Measurements from ENCODE around the gene ADGRA1. TPM values are rescaled to one million over a fixed set of nuclear protein-coding genes. Genes with fewer than 3 reads are reported as not detected.

ADGRA1 gene
- total and polyA plus RNA-seq, 10 of the 15 experiments (the other 5 are each of a cell fraction or from before 2014, with no cell fraction given), result not detected

DNA sequence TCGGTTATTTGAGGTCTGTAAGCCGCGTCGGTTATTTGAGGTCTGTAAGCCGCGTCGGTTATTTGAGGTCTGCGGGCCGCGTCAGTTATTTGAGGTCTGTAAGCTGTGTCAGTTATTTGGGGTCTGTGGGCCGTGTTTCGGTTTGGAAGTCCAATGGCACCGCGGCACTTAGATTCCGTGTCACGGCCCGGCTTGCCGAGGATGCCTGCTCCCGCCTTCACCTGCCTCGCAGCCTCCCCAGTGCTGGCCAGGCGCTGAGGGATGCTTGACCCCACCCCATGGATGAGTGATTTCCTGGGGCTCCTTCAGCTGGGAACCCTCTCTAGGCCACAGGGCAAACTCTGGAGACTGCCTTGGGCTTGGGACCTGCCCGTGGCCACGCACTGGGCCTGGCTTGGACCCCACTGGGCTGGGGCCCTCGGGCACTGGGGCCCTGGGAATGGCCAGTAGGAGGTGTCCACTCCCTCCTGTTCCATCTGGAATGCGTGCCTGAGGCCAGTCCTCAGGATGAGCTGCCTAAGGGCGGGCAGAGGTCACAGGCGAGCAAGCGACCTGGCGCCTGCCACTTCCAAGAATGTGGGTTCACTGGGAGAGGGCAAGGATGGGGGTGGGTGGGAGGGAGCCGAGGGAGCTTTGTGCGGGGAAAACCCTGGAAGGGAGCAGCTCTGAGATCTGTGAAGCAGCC is 25.6 kb downstream of the ADGRA1 start:
- FAIRE-seq, result no peak
- TF ChIP-seq ASH2L (IDR thresholded peaks at IDR 0.05; ENCODE audit: borderline replicate concordance, low read depth) (no peak), RB1 (IDR thresholded peaks at IDR 0.05; ENCODE audit: borderline replicate concordance) (no peak), CEBPZ (IDR thresholded peaks at IDR 0.05; ENCODE audit: low read depth, low read length) (no peak), MYB (IDR thresholded peaks at IDR 0.05; ENCODE audit: borderline replicate concordance, low read depth, low read length) (no peak), NFYA (IDR thresholded peaks at IDR 0.05; ENCODE audit: borderline replicate concordance, low read depth, low read length) (no peak), CEBPB (IDR thresholded peaks at IDR 0.05; ENCODE audit: borderline replicate concordance in 1 of 2, low read depth in 2 of 2, low read length in 2 of 2) (no peak), ZNF217 (IDR thresholded peaks at IDR 0.05) (no peak), SMARCA5 (IDR thresholded peaks at IDR 0.05) (no peak), WRNIP1 (IDR thresholded peaks at IDR 0.05; ENCODE audit: borderline replicate concordance, low read depth, low read length) (no peak), USF1 (IDR thresholded peaks at IDR 0.05; ENCODE audit: borderline replicate concordance, extremely low read length, insufficient read depth, low read depth, low read length) (no peak), SUZ12 (IDR thresholded peaks at IDR 0.05; ENCODE audit: unreplicated experiment) (no peak), RAD21 (IDR thresholded peaks at IDR 0.05; ENCODE audit: insufficient read depth, low read depth, low read length) (no peak), IKZF2 (IDR thresholded peaks at IDR 0.05) (no peak), PAX5 (IDR thresholded peaks at IDR 0.05; ENCODE audit: borderline replicate concordance, low read depth, low read length) (no peak), SMAD5 (IDR thresholded peaks at IDR 0.05; ENCODE audit: low read depth) (no peak), BHLHE40 (IDR thresholded peaks at IDR 0.05; ENCODE audit: borderline replicate concordance in 1 of 2, low read depth in 2 of 2, low read length in 1 of 2) (no peak), NFXL1 (IDR thresholded peaks at IDR 0.05; ENCODE audit: borderline replicate concordance) (no peak)
- TF ChIP-seq, protein P1, sequence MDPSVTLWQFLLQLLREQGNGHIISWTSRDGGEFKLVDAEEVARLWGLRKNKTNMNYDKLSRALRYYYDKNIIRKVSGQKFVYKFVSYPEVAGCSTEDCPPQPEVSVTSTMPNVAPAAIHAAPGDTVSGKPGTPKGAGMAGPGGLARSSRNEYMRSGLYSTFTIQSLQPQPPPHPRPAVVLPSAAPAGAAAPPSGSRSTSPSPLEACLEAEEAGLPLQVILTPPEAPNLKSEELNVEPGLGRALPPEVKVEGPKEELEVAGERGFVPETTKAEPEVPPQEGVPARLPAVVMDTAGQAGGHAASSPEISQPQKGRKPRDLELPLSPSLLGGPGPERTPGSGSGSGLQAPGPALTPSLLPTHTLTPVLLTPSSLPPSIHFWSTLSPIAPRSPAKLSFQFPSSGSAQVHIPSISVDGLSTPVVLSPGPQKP (IDR thresholded peaks at IDR 0.05; ENCODE audit: low read depth, low read length), result no peak

More for the DNA sequence above, 25.6 kb downstream of the ADGRA1 start:
- Histone ChIP-seq H3K4me2 (ENCODE audit: control insufficient read depth, insufficient read depth) (no peak overlapping the region), H3K9me3 (replicated peaks; ENCODE audit: control insufficient read depth, insufficient read depth, low read length) (peaks cover 4% of the 10 kb centered on the region; the same call in 1 of the 3 replicates), H3K9ac (ENCODE audit: control insufficient read depth, insufficient read depth, low read length) (no peak overlapping the region), H3K36me3 (ENCODE audit: control insufficient read depth in 2 of 2, insufficient read depth in 2 of 2, low read length in 1 of 2) (no peaks in the 10 kb centered on the region), H3K27ac (ENCODE audit: control insufficient read depth, insufficient read depth) (no peak overlapping the region), H3K4me3 (no peak overlapping the region), H4K20me1 (ENCODE audit: control insufficient read depth, insufficient read depth) (no peaks in the 10 kb centered on the region), H2AFZ (ENCODE audit: control insufficient read depth, low read depth, low read length) (no peak overlapping the region), H3K4me1 (ENCODE audit: control insufficient read depth, insufficient read depth, low read length) (no peaks in the 10 kb centered on the region), H3K27me3 (replicated peaks in 1 of 2; ENCODE audit: control insufficient read depth in 2 of 2, insufficient read depth in 2 of 2, low read length in 1 of 2) (no peaks in the 10 kb centered on the region), H3K79me2 (ENCODE audit: control insufficient read depth, insufficient read depth, low read length) (no peaks in the 10 kb centered on the region)
- in situ Hi-C loops (cut with MboI) (no loop called here), intact Hi-C loops (cut with micrococcal nuclease; ENCODE audit: unreplicated experiment) (no loop called here)
- BruUV-seq (replicated peaks), result no TSS peak
- DNase-seq (ENCODE audit: low read depth, low spot score) (no peak), ATAC-seq (no peak)
- SMC1A ChIA-PET (ENCODE audit: uncharacterized antibody, unreplicated experiment), result no interaction called here
- RAD21 ChIA-PET (ENCODE audit: unreplicated experiment), result no interaction called here
- WGBS (ENCODE audit: insufficient coverage, insufficient replicate concordance, low lambda C conversion rate, missing lambda C conversion rate), result 73% methylated on average over 26 of the region's 31 CpGs
- POLR2A ChIA-PET, result no interaction called here
- CTCF ChIA-PET, result no interaction called here
